Measurements from ENCODE around the gene LDLRAD3.
A peak's percentile ranks its signal among the peaks of the same experiment; 100 is the strongest.

Gene LDLRAD3

GRCh38 chr11:36148701-36149100 lies 204.8 kb downstream of the LDLRAD3 start:
- TF ChIP-seq CTCF (IDR thresholded peaks at IDR 0.05; ENCODE audit: unreplicated experiment in 3 of 3) = no peak
- H3K27ac Mint-ChIP-seq = peak overlapping the region in 2 of 3 experiments; percentile 82
- no peaks in the 10 kb centered on the region for H3K27me3 Mint-ChIP-seq (ENCODE audit: low read depth)
- no peaks in the 10 kb centered on the region for H3K9me3 Mint-ChIP-seq
- no peak overlapping the region for H3K4me3 Mint-ChIP-seq
- H3K4me1 Mint-ChIP-seq = peaks cover 51% of the 10 kb centered on the region
- H3K36me3 Mint-ChIP-seq (ENCODE audit: low read depth) = peaks cover 9% of the 10 kb centered on the region

- peak overlapping the region; percentile 73 to 82 (median 82) for H3K27ac Mint-ChIP-seq
- TF ChIP-seq CTCF (IDR thresholded peaks at IDR 0.05; ENCODE audit: unreplicated experiment in 3 of 3) = peak; percentile 36 to 51 (median 44)
- H3K4me1 Mint-ChIP-seq = peaks cover 55% of the 10 kb centered on the region
- H3K27me3 Mint-ChIP-seq (ENCODE audit: low read depth) = no peaks in the 10 kb centered on the region
- H3K4me3 Mint-ChIP-seq = no peak overlapping the region
- no peaks in the 10 kb centered on the region for H3K9me3 Mint-ChIP-seq
- peaks cover 9% of the 10 kb centered on the region for H3K36me3 Mint-ChIP-seq (ENCODE audit: low read depth)
Observed at GRCh38 chr11:36149538-36150242, 205.8 kb downstream of the LDLRAD3 start.

- H3K4me3 Mint-ChIP-seq = no peak overlapping the region
- peaks cover 68% of the 10 kb centered on the region for H3K4me1 Mint-ChIP-seq
- H3K9me3 Mint-ChIP-seq = no peaks in the 10 kb centered on the region
Observed at GRCh38 chr11:36150986-36151385, 207.1 kb downstream of the LDLRAD3 start.

GRCh38 chr11:36151933-36152580 lies 208.2 kb downstream of the LDLRAD3 start:
- Mint-ChIP-seq H3K4me3 (no peak overlapping the region), H3K9me3 (no peaks in the 10 kb centered on the region), H3K4me1 (peaks cover 73% of the 10 kb centered on the region), H3K27ac (peak overlapping the region; percentile 23 to 96 (median 92)), H3K36me3 (ENCODE audit: low read depth) (peaks cover 3% of the 10 kb centered on the region), H3K27me3 (ENCODE audit: low read depth) (no peaks in the 10 kb centered on the region)
- no peak for TF ChIP-seq CTCF (IDR thresholded peaks at IDR 0.05; ENCODE audit: unreplicated experiment in 3 of 3)

More at GRCh38 chr11:36150986-36151385, 207.1 kb downstream of the LDLRAD3 start:
- H3K27me3 Mint-ChIP-seq (ENCODE audit: low read depth) = no peaks in the 10 kb centered on the region
- TF ChIP-seq CTCF (IDR thresholded peaks at IDR 0.05; ENCODE audit: unreplicated experiment in 3 of 3) = no peak
- peak overlapping the region; percentile 20 to 69 (median 24) for H3K27ac Mint-ChIP-seq
- H3K36me3 Mint-ChIP-seq (ENCODE audit: low read depth) = peaks cover 9% of the 10 kb centered on the region

- Mint-ChIP-seq H3K4me3 (no peak overlapping the region), H3K4me1 (peaks cover 83% of the 10 kb centered on the region), H3K27me3 (ENCODE audit: low read depth) (no peaks in the 10 kb centered on the region), H3K36me3 (ENCODE audit: low read depth) (no peaks in the 10 kb centered on the region), H3K9me3 (no peaks in the 10 kb centered on the region), H3K27ac (peak overlapping the region; percentile 90 to 96 (median 92))
- TF ChIP-seq CTCF (IDR thresholded peaks at IDR 0.05; ENCODE audit: unreplicated experiment in 3 of 3) = peak in 2 of 3 experiments; percentile 37 to 43
Observed at GRCh38 chr11:36153551-36153950, 209.7 kb downstream of the LDLRAD3 start.

All from nephron (organoid).